ENCODE data around the gene KRT40.

Gene KRT40

GRCh38 chr17:40996829-40997228 lies 12.7 kb upstream of the KRT40 start:
- TF ChIP-seq CTCF (IDR thresholded peaks at IDR 0.05; ENCODE audit: insufficient read depth, low read length, poor library complexity, severe bottlenecking): no peak
- H3K4me3 ChIP-seq (replicated peaks; ENCODE audit: low read depth, low read length): no peak overlapping the region
- DNase-seq (ENCODE audit: extremely low read depth, insufficient read length): no peak

GRCh38 chr17:40995116-40995515 lies 11.0 kb upstream of the KRT40 start:
- Histone ChIP-seq H3K36me3 (ENCODE audit: control insufficient read depth, insufficient read depth, low read length) (no peaks in the 10 kb centered on the region), H3K4me3 (replicated peaks; ENCODE audit: low read depth, low read length) (no peak overlapping the region), H3K27me3 (replicated peaks; ENCODE audit: control insufficient read depth, insufficient read depth, low read length) (no peaks in the 10 kb centered on the region)
- DNase-seq (ENCODE audit: extremely low read depth, insufficient read length): no peak
- no peak for TF ChIP-seq CTCF (IDR thresholded peaks at IDR 0.05; ENCODE audit: insufficient read depth, low read length, poor library complexity, severe bottlenecking)

More at GRCh38 chr17:40996829-40997228, 12.7 kb upstream of the KRT40 start:
- Histone ChIP-seq H3K36me3 (ENCODE audit: control insufficient read depth, insufficient read depth, low read length) (no peaks in the 10 kb centered on the region), H3K27me3 (replicated peaks; ENCODE audit: control insufficient read depth, insufficient read depth, low read length) (no peaks in the 10 kb centered on the region)

GRCh38 chr17:40993839-40994238 lies 9.7 kb upstream of the KRT40 start, which contains the start of gene KRTAP3-3:
KRTAP3-3 (minus strand) TSS chr17:40994164; CDS start chr17:40994097, 67 bp downstream.
- DNase-seq (ENCODE audit: extremely low read depth, insufficient read length): no peak
- Histone ChIP-seq H3K4me3 (replicated peaks; ENCODE audit: low read depth, low read length) (no peak within 1 kb of the TSS), H3K27me3 (replicated peaks; ENCODE audit: control insufficient read depth, insufficient read depth, low read length) (no peaks in the 10 kb centered on the region), H3K36me3 (ENCODE audit: control insufficient read depth, insufficient read depth, low read length) (no peaks in the 10 kb centered on the region)
- TF ChIP-seq CTCF (IDR thresholded peaks at IDR 0.05; ENCODE audit: insufficient read depth, low read length, poor library complexity, severe bottlenecking): no peak

- Histone ChIP-seq H3K36me3 (ENCODE audit: control insufficient read depth, insufficient read depth, low read length) (no peaks in the 10 kb centered on the region), H3K4me3 (replicated peaks; ENCODE audit: low read depth, low read length) (no peak overlapping the region), H3K27me3 (replicated peaks; ENCODE audit: control insufficient read depth, insufficient read depth, low read length) (no peaks in the 10 kb centered on the region)
- DNase-seq (ENCODE audit: extremely low read depth, insufficient read length): no peak
- no peak for TF ChIP-seq CTCF (IDR thresholded peaks at IDR 0.05; ENCODE audit: insufficient read depth, low read length, poor library complexity, severe bottlenecking)
These were observed 9.0 kb upstream of the KRT40 start for GRCh38 chr17:40993084-40993483.

GRCh38 chr17:40992666-40993065 lies 8.5 kb upstream of the KRT40 start:
- DNase-seq (ENCODE audit: extremely low read depth, insufficient read length): no peak
- Histone ChIP-seq H3K4me3 (replicated peaks; ENCODE audit: low read depth, low read length) (no peak overlapping the region), H3K36me3 (ENCODE audit: control insufficient read depth, insufficient read depth, low read length) (no peaks in the 10 kb centered on the region), H3K27me3 (replicated peaks; ENCODE audit: control insufficient read depth, insufficient read depth, low read length) (no peaks in the 10 kb centered on the region)
- no peak for TF ChIP-seq CTCF (IDR thresholded peaks at IDR 0.05; ENCODE audit: insufficient read depth, low read length, poor library complexity, severe bottlenecking)

- H3K27me3 ChIP-seq (replicated peaks; ENCODE audit: control insufficient read depth, insufficient read depth, low read length): no peaks in the 10 kb centered on the region; the same call in 1 of the 2 replicates
- DNase-seq (ENCODE audit: extremely low read depth, insufficient read length): no peak
- no peak for TF ChIP-seq CTCF (IDR thresholded peaks at IDR 0.05; ENCODE audit: insufficient read depth, low read length, poor library complexity, severe bottlenecking)
- H3K4me3 ChIP-seq (replicated peaks; ENCODE audit: low read depth, low read length): no peak overlapping the region
- no peaks in the 10 kb centered on the region for H3K36me3 ChIP-seq (ENCODE audit: control insufficient read depth, insufficient read depth, low read length)
These were observed 2.8 kb upstream of the KRT40 start for GRCh38 chr17:40986920-40987319.
